Activated CD4-positive, alpha-beta T cell treated with anti-CD3 and anti-CD28 coated beads, Interleukin-2, amount 50 U/mL, for 4 hours (primary cell): ENCODE results near the gene KRTAP1-4.
"Not testable (repeated sequence)": the region's sequence is repeated elsewhere in the genome, so short reads cannot be mapped to it uniquely, and the experiment has no call there.

Experiments
- DNase-seq, 2 experiments: peaks; one replicate each; pipeline ENCODE4 v3.0.0-alpha.2; 2020

KRTAP1-4 gene

DNA sequence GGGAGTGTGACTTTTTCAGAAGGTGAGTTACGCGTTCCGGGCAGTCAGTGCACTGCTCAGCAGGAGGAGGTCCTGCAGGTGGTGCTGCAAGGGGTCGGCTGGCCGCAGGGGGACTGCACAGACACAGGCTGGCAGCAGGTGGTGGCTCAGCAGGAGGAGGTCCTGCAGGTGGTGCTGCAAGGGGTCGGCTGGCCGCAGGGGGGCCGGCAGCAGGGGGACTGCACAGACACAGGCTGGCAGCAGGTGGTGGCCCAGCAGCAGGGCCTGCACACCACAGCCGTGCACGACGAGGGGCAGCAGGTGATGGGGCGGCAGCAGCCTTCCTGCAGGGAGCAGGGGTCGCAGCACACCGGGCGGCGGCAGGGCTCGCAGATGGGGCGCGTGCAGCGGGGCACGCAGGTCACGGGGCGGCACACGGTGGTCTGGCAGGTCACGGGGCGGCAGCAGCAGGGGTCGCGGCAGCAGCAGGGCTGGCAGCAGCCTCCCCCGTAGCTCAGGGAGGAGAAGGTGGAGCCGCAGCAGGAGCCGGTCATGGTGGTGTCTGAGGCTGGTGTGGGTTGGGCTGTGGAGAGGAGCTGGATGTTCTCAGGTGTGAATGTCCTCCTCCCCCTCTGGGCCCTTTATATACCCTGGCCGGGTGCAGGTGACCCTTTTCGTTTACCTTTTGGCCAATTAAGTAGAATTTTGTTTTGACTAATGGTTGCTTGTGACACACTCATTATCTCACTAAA is 16.9 kb upstream of the KRTAP1-4 start, which contains the start of gene KRTAP2-1:
TSS of gene KRTAP2-1 (minus strand) at position 582 of the 731 bp plus-strand sequence. CDS start at position 533, 49 bp downstream.
- DNase-seq, result not testable (repeated sequence)

DNA sequence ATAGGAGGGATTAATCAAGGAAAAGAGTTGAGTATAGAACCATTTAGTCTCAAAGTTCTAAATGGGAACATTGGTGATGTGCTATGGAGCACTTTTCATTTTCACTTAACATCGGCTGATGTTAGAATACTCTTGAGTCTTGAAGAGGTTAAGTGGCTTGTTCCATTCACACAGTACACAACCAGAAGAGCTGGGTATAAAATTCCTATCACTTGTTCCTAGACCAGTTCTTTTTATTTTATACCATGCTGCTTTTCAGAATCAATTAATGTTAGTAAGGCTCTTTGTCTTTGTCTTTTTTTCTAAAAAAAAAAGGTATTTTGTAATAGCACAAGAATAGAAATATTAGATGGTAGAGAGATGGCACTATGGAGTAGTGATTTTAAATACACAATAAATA is 13.0 kb upstream of the KRTAP1-4 start:
- DNase-seq, result no peak

DNA sequence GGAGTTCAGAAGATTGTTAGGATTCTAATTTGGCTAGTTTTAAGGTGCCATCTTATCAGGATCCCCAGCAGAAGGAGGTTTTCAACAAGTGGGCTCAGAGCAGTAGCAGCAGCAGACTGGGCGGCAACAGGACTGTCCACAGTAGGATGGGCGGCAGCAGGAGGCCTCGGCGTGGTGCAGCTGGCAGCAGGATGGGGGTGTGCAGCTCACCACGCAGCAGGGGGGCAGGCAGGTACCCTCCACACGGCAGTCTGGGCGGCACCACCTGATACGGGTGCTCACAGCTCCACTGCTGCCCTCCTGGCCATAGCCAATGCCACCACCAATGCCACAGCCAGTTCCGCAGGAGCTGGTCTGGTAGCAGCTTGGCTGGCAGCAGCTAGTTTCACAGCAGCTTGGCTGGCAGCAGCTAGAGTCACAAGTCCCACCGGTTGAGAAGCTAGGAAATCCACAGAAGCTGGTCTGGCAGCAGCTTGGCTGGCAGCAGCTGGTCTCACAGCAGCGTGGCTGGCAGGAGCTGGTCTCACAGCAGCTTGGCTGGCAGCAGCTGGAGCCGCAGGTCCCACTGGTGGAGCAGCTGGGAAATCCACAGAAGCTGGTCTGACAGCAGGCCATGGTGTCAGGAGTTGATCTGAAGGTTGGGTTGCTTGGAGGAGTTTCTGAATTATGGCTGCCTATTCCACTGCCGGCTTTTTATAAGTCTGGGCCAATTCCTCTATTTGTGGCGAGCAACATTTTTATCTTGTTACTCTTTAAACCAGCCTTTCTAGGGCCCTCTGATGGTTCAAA is 11.0 kb upstream of the KRTAP1-4 start, which contains the start of gene KRTAP1-1:
TSS of gene KRTAP1-1 (minus strand) at position 668 of the 789 bp plus-strand sequence. CDS start at position 615, 53 bp downstream.
- not testable (repeated sequence) for DNase-seq

DNA sequence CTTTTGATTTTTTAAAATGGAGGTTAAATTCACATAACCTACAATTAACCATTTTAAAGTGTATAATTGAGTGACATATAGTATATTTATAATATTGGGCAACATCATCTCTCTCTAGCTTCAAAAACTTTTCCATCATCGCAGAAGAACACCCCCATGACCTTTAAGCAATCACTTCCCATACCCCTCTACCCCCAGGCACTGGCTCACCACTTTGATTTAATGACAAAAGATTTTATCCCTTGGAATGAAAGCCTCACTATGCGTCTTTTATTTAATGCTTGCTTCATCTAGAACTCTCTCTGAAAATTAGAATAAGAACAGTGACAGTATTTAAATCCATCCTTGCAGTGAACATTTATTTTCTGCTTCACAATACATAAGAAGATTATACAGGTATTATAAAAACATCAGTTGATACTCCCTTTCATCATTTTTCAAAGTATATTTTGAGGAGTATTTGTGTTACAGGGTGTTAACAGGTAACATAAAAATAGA is 7.9 kb upstream of the KRTAP1-4 start:
- DNase-seq, result no peak

DNA sequence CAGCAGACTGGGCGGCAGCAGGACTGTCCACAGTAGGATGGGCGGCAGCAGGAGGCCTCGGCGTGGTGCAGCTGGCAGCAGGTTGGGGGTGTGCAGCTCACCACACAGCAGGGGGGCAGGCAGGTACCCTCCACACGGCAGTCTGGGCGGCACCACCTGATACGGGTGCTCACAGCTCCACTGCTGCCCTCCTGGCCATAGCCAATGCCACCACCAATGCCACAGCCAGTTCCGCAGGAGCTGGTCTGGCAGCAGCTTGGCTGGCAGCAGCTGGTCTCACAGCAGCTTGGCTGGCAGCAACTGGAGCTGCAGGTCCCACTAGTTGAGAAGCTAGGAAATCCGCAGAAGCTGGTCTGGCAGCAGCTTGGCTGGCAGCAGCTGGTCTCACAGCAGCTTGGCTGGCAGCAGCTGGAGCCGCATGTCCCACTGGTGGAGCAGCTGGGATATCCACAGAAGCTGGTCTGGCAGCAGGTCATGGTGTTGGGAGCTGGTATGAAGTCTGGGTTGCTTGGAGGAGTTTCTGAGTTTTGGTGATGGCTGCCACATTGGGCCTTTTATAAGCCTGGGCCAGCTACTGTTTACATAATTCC is 4.4 kb upstream of the KRTAP1-4 start, which contains the start of gene KRTAP1-3:
TSS of gene KRTAP1-3 (minus strand) at position 529 of the 590 bp plus-strand sequence. CDS start at position 476, 53 bp downstream.
- not testable (repeated sequence) for DNase-seq

DNA sequence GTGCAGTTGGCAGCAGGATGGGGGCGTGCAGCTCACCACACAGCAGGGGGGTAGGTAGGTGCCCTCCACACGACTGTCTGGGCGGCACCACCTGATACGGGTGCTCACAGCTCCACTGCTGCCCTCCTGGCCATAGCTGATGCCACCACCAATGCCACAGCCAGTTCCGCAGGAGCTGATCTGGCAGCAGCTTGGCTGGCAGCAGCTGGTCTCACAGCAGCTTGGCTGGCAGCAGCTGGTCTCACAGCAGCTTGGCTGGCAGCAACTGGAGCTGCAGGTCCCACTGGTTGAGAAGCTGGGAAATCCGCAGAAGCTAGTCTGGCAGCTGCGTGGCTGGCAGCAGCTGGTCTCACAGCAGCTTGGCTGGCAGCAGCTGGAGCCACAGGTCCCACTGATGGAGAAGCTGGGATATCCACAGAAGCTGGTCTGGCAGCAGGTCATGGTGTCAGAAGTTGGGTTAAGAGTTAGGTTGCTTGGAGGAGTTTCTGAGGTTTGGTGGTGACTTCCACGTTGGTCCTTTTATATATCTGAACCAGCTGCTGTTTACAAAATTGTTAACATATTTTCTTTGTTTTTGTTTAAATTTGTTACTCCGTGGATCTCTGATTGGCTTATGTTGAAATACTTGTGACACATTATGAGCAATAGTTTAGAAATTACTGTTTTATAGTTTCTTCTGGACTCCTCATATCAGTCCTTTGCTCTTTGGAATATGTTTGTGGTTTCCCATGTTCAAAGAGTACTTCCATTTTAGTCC is 3.1 kb downstream of the KRTAP1-4 start, which contains the start of gene KRTAP1-5:
TSS of gene KRTAP1-5 (minus strand) at position 494 of the 757 bp plus-strand sequence. CDS start at position 441, 53 bp downstream.
- DNase-seq, result no peak

DNA sequence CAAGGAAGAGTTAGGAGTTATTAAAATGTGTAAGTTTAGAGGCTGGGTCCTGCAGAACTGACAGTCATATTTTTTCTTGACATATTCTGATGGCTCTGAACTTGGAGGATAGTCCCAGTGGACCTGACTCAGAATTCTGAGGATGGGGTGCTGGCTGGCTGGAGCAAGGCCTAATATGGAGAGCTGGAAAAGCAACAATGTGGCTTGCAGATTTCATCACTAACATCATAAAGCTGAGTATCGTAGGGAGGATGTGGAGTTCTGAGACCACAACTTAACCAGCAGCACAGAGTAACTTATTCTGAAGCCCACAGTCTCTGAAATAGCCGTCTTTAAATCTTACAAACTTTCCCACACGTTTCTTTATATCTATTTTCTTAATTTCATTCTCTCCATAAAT is 5.3 kb downstream of the KRTAP1-4 start:
- DNase-seq, result no peak

DNA sequence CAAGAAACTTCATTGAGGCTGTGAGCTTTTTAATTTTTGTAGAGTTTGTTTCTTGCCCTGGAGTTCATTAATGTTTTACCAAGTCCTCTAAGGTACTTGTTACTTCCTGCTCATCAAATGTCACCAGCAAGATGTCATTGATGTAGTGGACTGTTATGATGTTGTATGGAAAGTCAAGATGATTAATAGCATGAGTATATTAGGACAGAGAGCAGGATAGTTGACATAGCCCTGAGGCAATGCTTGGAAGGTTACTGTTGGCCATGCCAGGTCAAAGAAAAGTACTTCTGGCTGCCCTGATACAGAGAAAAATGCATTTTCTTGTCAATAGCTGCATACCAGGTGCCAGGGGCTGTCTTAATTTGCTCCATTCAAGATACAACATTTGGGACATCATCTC is 9.7 kb downstream of the KRTAP1-4 start:
- DNase-seq, result no peak

DNA sequence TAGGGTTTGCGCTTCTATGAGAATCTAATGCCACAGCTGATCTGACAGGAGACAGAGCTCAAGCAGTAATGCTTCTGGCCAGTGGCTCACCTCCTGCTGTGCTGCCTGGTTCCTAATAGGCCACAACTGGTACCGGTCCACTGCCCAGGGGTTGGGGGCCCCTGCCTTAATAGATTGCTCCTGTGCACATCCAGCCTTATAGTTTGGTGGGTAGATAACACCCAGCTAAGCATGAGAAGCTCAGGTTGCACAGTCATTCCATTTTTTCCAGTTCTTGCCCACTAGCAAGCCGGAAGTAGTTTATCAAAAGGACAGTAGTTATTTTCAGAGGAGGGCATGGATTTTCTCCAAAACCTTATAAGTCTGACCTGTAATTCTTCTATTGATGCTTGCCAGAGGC is 10.6 kb downstream of the KRTAP1-4 start:
- no peak for DNase-seq

DNA sequence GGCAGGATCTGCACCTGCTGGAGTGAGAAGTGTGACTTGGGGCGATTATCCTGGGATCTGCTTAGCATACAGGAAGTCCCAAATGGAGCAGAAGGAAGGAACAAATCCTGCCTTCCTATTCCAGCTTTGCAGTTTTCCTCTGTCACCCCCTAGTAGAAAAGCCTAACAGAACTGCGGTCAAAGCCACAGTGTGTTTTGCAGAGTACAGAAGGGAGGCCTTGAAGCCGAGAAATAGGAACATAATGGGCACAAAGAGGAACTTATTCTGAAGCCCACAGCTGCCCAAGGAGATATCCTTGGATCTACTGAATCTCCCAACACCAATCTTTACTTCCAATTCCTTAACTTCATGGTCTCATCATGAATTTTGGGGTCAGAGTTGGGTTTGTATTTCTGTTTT is 11.5 kb downstream of the KRTAP1-4 start:
- no peak for DNase-seq

DNA sequence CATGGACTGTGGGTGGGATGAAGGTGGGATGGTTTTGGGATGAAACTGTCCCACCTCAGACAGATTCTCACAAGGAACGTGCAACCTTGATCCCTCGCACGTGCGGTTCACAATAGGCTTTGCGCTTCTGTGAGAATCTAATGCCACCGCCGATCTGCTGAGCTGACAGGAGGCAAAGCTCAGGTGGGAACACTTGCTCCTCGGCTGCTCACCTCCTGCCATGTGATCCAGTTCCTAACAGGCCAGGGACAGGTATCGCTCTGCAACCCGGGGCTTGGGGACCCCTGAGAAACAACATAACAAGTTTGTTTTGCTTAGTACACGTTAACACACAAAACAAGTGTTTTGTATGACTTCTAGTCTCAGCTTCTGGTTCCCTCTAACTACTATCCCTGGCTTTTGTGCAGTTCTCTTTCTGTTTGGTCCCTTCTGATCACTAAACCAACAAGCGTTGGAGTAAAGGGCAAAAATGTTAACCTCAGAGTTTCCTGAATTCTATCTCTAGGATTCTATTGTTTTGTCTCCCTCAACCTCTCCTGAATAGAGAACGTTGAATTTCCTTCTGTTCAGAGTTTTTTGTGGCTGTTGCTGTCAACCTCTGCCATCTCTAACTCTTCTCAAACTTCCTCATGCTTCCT is 13.3 kb downstream of the KRTAP1-4 start:
- DNase-seq, result no peak

DNA sequence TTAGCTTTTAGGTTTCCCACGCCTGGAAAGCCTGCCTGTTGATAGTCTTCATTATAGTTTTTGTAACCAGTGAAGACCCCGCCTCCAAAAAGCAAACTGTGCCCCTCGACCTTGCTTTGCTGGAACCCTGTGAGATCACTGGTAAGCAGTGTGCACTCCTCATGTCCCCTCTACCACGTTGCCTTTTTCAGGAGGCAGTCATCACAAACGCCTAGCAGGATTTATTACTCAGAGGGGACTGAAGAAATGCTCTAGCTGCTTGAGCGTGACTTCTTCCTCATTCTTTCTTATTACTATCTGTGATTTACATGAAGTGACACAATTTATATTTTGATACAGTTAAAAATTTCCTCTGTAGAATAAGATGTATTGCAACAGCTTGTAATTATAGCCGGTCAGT is 14.5 kb downstream of the KRTAP1-4 start:
- no peak for DNase-seq

DNA sequence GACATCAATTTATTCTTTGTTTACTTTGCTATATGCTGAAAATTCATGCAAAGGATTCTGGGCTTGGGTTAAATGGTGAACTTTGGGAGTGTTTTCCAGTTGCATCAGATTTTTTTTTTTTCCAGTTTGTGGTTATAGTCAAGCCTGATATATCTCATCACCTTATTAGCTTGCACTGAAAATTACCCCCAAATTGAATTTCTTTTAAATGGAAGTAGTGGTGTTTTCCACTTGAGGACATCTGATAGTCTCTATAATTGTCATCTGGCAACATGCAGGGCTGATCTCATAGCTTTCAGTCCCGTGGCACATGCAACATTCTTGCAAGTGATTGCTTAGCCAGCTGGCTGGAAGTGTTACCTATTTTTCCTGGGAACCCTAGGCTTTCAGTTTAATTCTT is 16.4 kb downstream of the KRTAP1-4 start:
- DNase-seq, result no peak

DNA sequence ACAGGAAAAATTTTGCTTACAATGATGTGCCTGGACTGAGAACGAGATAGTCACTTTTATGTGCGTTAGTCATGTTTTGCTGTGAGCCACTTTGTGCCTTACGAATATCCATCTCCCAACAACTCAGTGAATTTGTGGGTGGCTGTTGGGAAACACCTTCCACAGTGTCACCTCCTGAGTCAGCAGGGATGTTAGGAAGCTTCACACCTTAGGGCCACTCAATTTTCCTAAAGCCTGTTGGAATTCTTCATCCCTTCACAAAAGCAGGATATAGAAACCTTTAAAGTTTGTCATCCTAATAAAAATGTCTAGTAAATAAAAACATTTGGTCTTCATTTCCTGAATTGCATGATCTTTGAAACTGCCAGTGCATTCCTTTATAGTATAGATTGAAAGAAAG is 16.8 kb downstream of the KRTAP1-4 start:
- no peak for DNase-seq

DNA sequence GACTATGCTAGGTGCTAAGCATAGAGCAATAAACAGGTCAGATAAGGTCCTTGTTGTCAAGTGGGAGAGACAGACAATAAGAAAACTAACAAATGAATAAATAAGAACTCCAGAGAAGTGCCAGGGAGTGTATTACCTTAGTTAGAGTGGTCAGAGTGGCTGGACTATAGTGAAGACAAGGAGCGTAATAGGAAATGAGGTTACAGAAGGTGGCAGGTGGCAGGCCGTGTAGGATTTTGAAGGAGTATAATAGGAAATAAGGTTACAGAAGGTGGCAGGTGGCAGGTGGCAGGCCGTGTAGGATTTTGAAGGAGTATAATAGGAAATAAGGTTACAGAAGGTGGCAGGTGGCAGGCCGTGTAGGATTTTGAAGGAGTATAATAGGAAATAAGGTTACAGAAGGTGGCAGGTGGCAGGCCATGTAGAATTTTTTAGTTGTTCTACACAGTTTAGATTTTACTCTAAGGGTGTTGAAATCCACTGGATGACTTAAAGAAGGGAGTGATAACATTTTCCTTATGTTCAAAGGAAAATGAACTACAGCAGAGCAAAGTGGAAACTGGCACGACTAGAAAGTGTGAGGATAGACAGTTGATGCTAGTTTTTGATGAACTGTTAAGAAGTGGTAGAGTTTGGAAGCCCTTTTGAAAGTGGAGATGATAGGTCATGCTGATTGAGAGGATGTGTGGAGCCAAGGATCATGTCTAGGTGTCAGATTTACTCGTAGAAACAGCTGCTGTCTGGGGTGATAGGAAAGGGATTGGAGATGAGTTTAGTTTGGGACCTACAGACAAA is 17.5 kb downstream of the KRTAP1-4 start:
- no peak for DNase-seq

DNA sequence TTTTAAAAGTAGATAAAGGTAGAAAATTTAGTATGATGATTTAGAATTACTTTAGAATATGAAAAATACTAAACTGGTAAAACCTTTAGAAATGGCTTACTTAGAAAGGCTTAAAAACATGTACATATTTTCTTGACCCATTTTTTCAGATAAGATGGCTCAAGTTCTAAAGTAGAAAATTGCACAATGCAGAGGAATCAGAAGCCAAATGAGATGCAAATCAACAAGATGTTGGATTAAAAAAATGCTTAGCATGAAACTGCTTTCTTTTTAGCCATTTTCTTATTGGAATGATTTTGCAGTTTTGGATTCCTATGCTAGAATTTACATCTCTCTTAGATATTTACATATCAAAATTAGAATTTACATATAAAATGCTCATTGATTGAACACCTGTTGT is 19.6 kb downstream of the KRTAP1-4 start:
- no peak for DNase-seq

DNA sequence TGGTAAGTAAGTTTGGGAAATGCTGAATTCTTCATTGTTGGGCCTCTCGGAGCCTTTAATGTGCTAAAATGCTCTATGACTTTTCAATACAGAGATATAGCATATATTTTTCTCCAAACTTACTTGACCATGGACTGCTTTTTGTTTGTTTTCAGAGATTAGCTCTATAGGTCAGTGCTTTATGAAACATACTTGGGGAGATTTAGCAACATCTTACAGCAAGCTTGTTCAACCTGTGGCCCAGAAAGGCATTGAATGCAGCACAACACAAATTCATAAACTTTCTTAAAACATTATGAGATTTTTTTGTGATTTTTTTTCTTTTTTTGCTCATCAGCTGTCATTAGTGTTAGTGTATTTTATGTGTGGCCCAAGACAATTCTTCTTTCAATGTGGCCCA is 20.1 kb downstream of the KRTAP1-4 start:
- DNase-seq, result no peak

DNA sequence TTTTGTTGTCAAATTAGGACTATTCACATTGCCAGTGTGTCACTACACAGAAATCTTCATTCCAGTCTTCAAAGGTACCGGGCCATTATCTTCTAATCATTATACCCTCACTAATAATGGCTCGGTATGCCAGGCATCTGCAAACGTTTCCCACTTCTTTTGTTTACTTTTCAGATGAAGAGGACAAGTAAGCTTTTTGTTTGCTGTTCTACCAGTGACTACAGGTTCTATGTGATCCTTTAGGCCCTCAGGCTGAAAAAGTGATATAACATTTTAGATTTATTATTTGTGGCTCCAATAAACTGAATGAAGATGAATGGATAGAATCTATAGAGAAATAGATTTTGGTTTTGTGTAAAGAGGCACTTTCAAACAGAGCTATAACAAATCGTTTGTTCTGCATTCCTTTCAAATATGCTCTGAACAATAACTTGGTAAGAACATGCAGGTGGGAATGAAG is 20.7 kb downstream of the KRTAP1-4 start:
- no peak for DNase-seq

DNA sequence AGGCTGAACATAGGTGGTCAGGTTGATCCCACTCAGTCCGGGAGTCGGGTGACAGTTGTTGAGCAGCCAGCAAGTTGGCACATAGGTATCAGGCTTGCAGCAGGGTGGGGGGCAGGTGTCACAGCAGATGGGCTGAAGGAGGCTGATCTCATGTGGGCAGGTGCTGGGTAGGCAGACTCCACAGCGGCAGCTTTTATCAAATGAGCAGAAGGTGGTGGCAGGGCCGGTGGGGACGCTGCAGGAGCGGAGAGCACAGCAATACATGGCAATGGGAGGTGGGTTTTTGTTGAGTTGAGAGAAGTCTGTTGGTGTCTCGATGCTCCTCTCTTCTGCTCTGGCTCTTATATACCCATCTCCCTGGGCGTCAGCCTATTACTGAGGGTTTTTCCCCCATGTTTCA is 21.2 kb downstream of the KRTAP1-4 start, which contains the start of gene KRTAP3-1:
TSS of gene KRTAP3-1 (minus strand) at position 318 of the 400 bp plus-strand sequence. CDS start at position 264, 54 bp downstream.
- no peak for DNase-seq

DNA sequence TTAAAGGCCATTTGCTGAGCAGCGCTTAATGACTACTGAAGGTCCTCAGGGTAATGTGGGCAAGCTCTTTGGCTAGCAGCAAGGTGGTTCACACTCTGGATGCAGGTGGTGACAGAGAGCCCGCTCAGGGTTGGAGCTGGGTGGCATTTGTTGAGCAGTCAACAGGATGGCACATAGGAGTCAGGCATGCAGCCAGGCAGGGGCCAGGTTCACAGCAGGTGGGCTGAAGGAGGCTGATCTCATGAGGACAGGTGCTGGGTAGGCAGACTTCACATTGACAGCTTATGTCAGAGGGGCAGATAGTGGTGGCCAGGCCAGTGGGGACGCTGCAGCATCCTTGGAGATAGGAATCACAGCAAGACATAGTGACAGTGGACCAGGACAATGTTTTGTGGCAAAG is 25.6 kb downstream of the KRTAP1-4 start:
- DNase-seq, result no peak

DNA sequence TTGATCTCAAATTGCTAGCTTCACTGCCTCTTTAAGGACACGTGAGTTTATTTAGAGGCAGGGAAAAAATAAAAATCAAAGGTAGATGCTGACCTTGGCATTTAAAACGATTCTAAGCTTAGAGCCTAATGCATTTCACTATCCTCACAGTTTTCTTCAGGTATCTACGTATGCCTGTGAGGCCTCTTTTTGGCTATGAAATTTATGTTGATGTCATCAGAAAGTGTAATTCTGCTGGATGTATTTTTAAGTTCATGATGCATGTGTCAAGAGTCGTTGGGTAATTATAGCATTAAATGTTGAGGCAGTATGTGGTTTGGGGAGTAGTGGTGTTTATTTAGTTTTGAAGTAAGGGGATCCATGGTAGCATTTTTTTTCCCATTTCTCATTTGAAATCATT is 26.1 kb downstream of the KRTAP1-4 start:
- DNase-seq, result no peak
